ENCODE results near the gene TMEM45B. TPM values are rescaled to one million over a fixed set of nuclear protein-coding genes. Genes with fewer than 3 reads are reported as not detected.

The TMEM45B gene
- total and polyA plus RNA-seq, 2 of the 13 experiments (the other 11 are each of a cell fraction or from before 2014, with no cell fraction given) = 29.1 to 181 TPM

DNA sequence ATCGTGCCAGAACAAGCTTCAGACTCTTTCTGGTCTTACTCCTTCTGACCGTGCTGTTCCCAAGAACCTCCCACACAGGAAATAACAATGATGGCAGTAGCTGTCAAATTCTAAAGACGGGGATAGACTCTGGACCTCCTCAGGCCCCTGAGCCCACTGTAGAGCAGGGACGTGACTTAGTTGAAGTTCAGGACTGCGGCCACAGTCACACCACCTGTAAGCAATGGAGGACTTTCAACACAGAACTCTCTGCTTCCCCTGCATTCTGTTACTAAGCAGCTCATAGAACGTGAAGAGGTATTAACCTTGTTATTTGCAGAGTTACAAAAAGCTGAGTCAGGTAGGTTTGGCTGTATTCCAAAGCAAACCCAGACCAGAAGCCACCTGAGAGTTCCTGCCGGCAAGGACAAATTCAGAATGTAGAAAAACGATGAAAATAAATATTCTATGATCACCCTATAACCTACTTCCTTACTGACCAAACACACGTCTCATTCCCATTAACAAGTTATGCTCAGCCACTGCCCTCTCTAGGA is 12.7 kb downstream of the TMEM45B start (continued):
- TF ChIP-seq RXRB (CRISPR knock-in tag; IDR thresholded peaks at IDR 0.05; ENCODE audit: borderline replicate concordance) = peak; percentile 80
- TF ChIP-seq ZNF784 (CRISPR knock-in tag; IDR thresholded peaks at IDR 0.05; ENCODE audit: borderline replicate concordance) = no peak
- peak; percentile 67 for TF ChIP-seq ELF3 (CRISPR knock-in tag; IDR thresholded peaks at IDR 0.05)
- TF ChIP-seq ZNF441 (CRISPR knock-in tag; IDR thresholded peaks at IDR 0.05; ENCODE audit: borderline replicate concordance) = 0 out of 2 replicates have a peak, but pooled peaks have one; percentile 51
- no peak for TF ChIP-seq SETDB1 (CRISPR knock-in tag; IDR thresholded peaks at IDR 0.05; ENCODE audit: borderline replicate concordance)
- peak; percentile 90; the same call in 1 of the 2 replicates for TF ChIP-seq AHDC1 (CRISPR knock-in tag; IDR thresholded peaks at IDR 0.05; ENCODE audit: borderline replicate concordance)
- peak; percentile 52 for TF ChIP-seq ZFX (CRISPR knock-in tag; IDR thresholded peaks at IDR 0.05; ENCODE audit: low read depth)
- TF ChIP-seq RFXAP (CRISPR knock-in tag; IDR thresholded peaks at IDR 0.05; ENCODE audit: borderline replicate concordance) = 0 out of 2 replicates have a peak, but pooled peaks have one; percentile 29
- TF ChIP-seq, protein P1, sequence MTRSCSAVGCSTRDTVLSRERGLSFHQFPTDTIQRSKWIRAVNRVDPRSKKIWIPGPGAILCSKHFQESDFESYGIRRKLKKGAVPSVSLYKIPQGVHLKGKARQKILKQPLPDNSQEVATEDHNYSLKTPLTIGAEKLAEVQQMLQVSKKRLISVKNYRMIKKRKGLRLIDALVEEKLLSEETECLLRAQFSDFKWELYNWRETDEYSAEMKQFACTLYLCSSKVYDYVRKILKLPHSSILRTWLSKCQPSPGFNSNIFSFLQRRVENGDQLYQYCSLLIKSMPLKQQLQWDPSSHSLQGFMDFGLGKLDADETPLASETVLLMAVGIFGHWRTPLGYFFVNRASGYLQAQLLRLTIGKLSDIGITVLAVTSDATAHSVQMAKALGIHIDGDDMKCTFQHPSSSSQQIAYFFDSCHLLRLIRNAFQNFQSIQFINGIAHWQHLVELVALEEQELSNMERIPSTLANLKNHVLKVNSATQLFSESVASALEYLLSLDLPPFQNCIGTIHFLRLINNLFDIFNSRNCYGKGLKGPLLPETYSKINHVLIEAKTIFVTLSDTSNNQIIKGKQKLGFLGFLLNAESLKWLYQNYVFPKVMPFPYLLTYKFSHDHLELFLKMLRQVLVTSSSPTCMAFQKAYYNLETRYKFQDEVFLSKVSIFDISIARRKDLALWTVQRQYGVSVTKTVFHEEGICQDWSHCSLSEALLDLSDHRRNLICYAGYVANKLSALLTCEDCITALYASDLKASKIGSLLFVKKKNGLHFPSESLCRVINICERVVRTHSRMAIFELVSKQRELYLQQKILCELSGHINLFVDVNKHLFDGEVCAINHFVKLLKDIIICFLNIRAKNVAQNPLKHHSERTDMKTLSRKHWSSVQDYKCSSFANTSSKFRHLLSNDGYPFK (CRISPR knock-in tag; IDR thresholded peaks at IDR 0.05; ENCODE audit: borderline replicate concordance) = no peak
- TF ChIP-seq TBL1XR1 (IDR thresholded peaks at IDR 0.05; ENCODE audit: borderline replicate concordance, low read length, partially characterized antibody) = no peak
- TF ChIP-seq POLR2AphosphoS5 (IDR thresholded peaks at IDR 0.05; ENCODE audit: low read depth, low read length) = peak; percentile 34; the same call in 1 of the 2 replicates
- TF ChIP-seq RFX5 (IDR thresholded peaks at IDR 0.05; ENCODE audit: low read depth, low read length) = peak; percentile 79
- TF ChIP-seq PLSCR1 (CRISPR knock-in tag; IDR thresholded peaks at IDR 0.05; ENCODE audit: borderline replicate concordance) = no peak
- TF ChIP-seq HNF4A (CRISPR knock-in tag; IDR thresholded peaks at IDR 0.05) = peak; percentile 36; the same call in 1 of the 2 replicates
- TF ChIP-seq RXRA (CRISPR knock-in tag; IDR thresholded peaks at IDR 0.05) = peak; percentile 50; the same call in 1 of the 2 replicates
- TF ChIP-seq, protein P2, sequence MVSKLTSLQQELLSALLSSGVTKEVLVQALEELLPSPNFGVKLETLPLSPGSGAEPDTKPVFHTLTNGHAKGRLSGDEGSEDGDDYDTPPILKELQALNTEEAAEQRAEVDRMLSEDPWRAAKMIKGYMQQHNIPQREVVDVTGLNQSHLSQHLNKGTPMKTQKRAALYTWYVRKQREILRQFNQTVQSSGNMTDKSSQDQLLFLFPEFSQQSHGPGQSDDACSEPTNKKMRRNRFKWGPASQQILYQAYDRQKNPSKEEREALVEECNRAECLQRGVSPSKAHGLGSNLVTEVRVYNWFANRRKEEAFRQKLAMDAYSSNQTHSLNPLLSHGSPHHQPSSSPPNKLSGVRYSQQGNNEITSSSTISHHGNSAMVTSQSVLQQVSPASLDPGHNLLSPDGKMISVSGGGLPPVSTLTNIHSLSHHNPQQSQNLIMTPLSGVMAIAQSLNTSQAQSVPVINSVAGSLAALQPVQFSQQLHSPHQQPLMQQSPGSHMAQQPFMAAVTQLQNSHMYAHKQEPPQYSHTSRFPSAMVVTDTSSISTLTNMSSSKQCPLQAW (CRISPR knock-in tag; IDR thresholded peaks at IDR 0.05) = peak; percentile 71
- TF ChIP-seq TARDBP (CRISPR knock-in tag; IDR thresholded peaks at IDR 0.05) = peak; percentile 76; the same call in 1 of the 2 replicates
